ENCODE results near the gene CCDC170. TPM values are rescaled to one million over a fixed set of nuclear protein-coding genes. Genes with fewer than 3 reads are reported as not detected.

CCDC170 gene
- total RNA-seq, 1 donor from 2014 or later, result 0.55 TPM

GRCh38 chr6:151610326-151610725 is 116.5 kb downstream of the CCDC170 start:
- intact Hi-C loops (cut with DNase I), result no loop called here
- H3K27ac ChIP-seq, result no peak overlapping the region
- H3K9me3 ChIP-seq, result no peaks in the 10 kb centered on the region
- ATAC-seq (no peak), DNase-seq (no peak)
- H3K4me3 ChIP-seq, result no peak overlapping the region
- H3K4me1 ChIP-seq, result no peaks in the 10 kb centered on the region
- no peaks in the 10 kb centered on the region for H3K27me3 ChIP-seq
- no peaks in the 10 kb centered on the region for H3K36me3 ChIP-seq
- no peak for TF ChIP-seq CTCF (IDR thresholded peaks at IDR 0.05)

GRCh38 chr6:151614630-151615029 is 120.8 kb downstream of the CCDC170 start:
- Histone ChIP-seq H3K9me3 (no peaks in the 10 kb centered on the region), H3K36me3 (no peaks in the 10 kb centered on the region), H3K4me3 (no peak overlapping the region), H3K27me3 (no peaks in the 10 kb centered on the region), H3K4me1 (no peaks in the 10 kb centered on the region), H3K27ac (no peak overlapping the region)
- intact Hi-C loops (cut with DNase I), result no loop called here
- DNase-seq, result no peak
- ATAC-seq, result no peak
- TF ChIP-seq CTCF (IDR thresholded peaks at IDR 0.05), result no peak

- ATAC-seq, result no peak
- intact Hi-C loops (cut with DNase I), result no loop called here
- Histone ChIP-seq H3K4me1 (no peaks in the 10 kb centered on the region), H3K27me3 (no peaks in the 10 kb centered on the region), H3K9me3 (no peaks in the 10 kb centered on the region), H3K36me3 (no peaks in the 10 kb centered on the region), H3K4me3 (no peak overlapping the region), H3K27ac (no peak overlapping the region)
- TF ChIP-seq CTCF (IDR thresholded peaks at IDR 0.05), result no peak
- no peak for DNase-seq
These were observed 122.3 kb downstream of the CCDC170 start for GRCh38 chr6:151616091-151616513.

GRCh38 chr6:151616600-151616999 is 122.8 kb downstream of the CCDC170 start:
- ATAC-seq (no peak), DNase-seq (no peak)
- no peak for TF ChIP-seq CTCF (IDR thresholded peaks at IDR 0.05)
- Histone ChIP-seq H3K27ac (no peak overlapping the region), H3K36me3 (no peaks in the 10 kb centered on the region), H3K4me3 (no peak overlapping the region), H3K27me3 (no peaks in the 10 kb centered on the region), H3K4me1 (no peaks in the 10 kb centered on the region), H3K9me3 (no peaks in the 10 kb centered on the region)
- intact Hi-C loops (cut with DNase I), result no loop called here

- DNase-seq (no peak), ATAC-seq (no peak)
- H3K27me3 ChIP-seq, result no peaks in the 10 kb centered on the region
- intact Hi-C loops (cut with DNase I), result no loop called here
- H3K27ac ChIP-seq, result no peak overlapping the region
- H3K9me3 ChIP-seq, result no peaks in the 10 kb centered on the region
- no peaks in the 10 kb centered on the region for H3K4me1 ChIP-seq
- H3K36me3 ChIP-seq, result no peaks in the 10 kb centered on the region
- no peak overlapping the region for H3K4me3 ChIP-seq
- TF ChIP-seq CTCF (IDR thresholded peaks at IDR 0.05), result no peak
These were observed 123.7 kb downstream of the CCDC170 start for GRCh38 chr6:151617539-151617938.

DNA sequence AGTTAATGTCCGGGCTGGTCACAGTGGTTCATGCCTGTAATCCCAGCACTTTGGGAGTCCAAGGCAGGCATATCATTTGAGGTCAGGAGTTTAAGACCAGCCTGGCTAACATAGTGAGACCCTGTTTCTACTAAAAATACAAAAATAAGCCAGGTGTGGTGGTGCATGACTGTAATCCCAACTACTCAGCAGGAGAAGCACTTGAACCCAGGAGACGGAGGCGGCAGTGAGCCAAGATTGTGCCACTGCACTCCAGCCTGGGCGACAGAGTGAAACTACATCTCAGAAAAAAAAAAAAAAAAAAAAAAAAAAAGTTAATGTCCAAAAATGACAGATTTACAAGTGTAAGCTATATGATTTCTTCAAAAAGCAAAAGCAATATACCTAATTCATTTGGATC is 124.9 kb downstream of the CCDC170 start:
- no peaks in the 10 kb centered on the region for H3K36me3 ChIP-seq
- no peak for TF ChIP-seq CTCF (IDR thresholded peaks at IDR 0.05)
- no peak overlapping the region for H3K4me3 ChIP-seq
- no peak overlapping the region for H3K27ac ChIP-seq
- ATAC-seq, result no peak
- H3K27me3 ChIP-seq, result no peaks in the 10 kb centered on the region
- intact Hi-C loops (cut with DNase I), result no loop called here
- DNase-seq, result no peak
- no peaks in the 10 kb centered on the region for H3K4me1 ChIP-seq
- H3K9me3 ChIP-seq, result no peaks in the 10 kb centered on the region
